Thyroid gland (tissue), 4 donors: ENCODE measurements around the gene GRIK4.

ENCODE experiments used
- CTCF ChIP-seq, 6 experiments: fragments of 200-600 bp in 3 of 6; fragments of 450-650 bp in 3 of 6; sonication (generic) in 3 of 6; IDR thresholded peaks; one replicate each; pipeline ENCODE4 v1.5.1; 2016 to 2019; ENCODE audit warnings: antibody characterized with exemption in 6 of 6, mild to moderate bottlenecking in 2 of 6, inconsistent platforms in 1 of 6, moderate library complexity in 1 of 6
- POLR2A ChIP-seq, 2 donors: fragments of 450-650 bp; IDR thresholded peaks; one replicate each; pipeline ENCODE4 v1.6.1; 2017; ENCODE audit warnings: antibody characterized with exemption in 2 of 2, mild to moderate bottlenecking in 2 of 2, moderate library complexity in 1 of 2

GRCh38 chr11:120471131-120471530, 40.4 kb upstream of the GRIK4 start:
- TF ChIP-seq CTCF (IDR thresholded peaks at IDR 0.05) (no peak), POLR2A (IDR thresholded peaks at IDR 0.05) (no peak)
